Endothelial cell of umbilical vein (primary cell): ENCODE measurements around the gene NHS. TPM values are rescaled to one million over a fixed set of nuclear protein-coding genes. Genes with fewer than 3 reads are reported as not detected.

Experiments used
- BruUV-seq: library from RNA; stranded (reverse); fragments of 400-500 nt; replicated peaks from 2 replicates; lab custom pipeline; 2021; lab: Mats Ljungman, UMichigan
- CTCF ChIA-PET: fragments of 300-600, 350-600 bp; sonication (Branson Sonifier 250); formaldehyde crosslinking; loops from one replicate; lab custom pipeline; 2021; ENCODE audit warnings: antibody characterized with exemption, inconsistent platforms; lab: Charles Lee
- POLR2A ChIA-PET: fragments of 300-600, 350-600 bp; sonication (Branson Sonifier 250); formaldehyde crosslinking; loops from one replicate; lab custom pipeline; 2021; ENCODE audit warnings: antibody characterized with exemption, inconsistent platforms; lab: Charles Lee
- DNase-seq: peaks from one replicate; pipeline ENCODE4 v3.0.0-alpha.2; 2011; ENCODE audit warnings: low read depth, low spot score
- FAIRE-seq: peaks from 2 replicates; lab custom pipeline; 2011; peaks lifted over from hg19 to GRCh38; lab: Jason Lieb, UNC
- H2AFZ ChIP-seq: 2 replicates; pipeline ENCODE4 v1.6.0; 2012; ENCODE audit warnings: low read depth, low read length, control low read depth, inconsistent platforms
- H3K27ac ChIP-seq: 2 replicates; pipeline ENCODE4 v1.5.1; 2011; ENCODE audit warnings: low read depth, mild to moderate bottlenecking, control low read depth, low read length, moderate library complexity; ENCODE audit not compliant: insufficient read depth
- H3K27me3 ChIP-seq, 2 experiments: 2 replicates each; pipeline versions ENCODE4 v1.6.0 to v1.6.1; 2011; ENCODE audit warnings: low read length in 2 of 2, mixed read lengths in 1 of 2; ENCODE audit not compliant: control insufficient read depth in 2 of 2, insufficient read depth in 2 of 2
- H3K36me3 ChIP-seq, 2 experiments: 2 replicates in 1 of 2; 3 replicates in 1 of 2; pipeline ENCODE4 v1.5.1; 2011; ENCODE audit warnings: low read length in 2 of 2, mild to moderate bottlenecking in 1 of 2, moderate library complexity in 1 of 2; ENCODE audit not compliant: control insufficient read depth in 2 of 2, insufficient read depth in 2 of 2; ENCODE audit errors: extremely low read depth in 1 of 2
- H3K4me1 ChIP-seq: 3 replicates; pipeline ENCODE4 v1.5.1; 2011; ENCODE audit warnings: mild to moderate bottlenecking, low read length; ENCODE audit not compliant: control insufficient read depth, insufficient read depth; ENCODE audit errors: extremely low read depth
- H3K4me2 ChIP-seq: 2 replicates; pipeline ENCODE4 v1.6.1; 2011; ENCODE audit warnings: low read length, control low read depth, mixed read lengths; ENCODE audit not compliant: insufficient read depth
- H3K4me3 ChIP-seq, 3 experiments: fragments of 200-600 bp in 1 of 3; sonication (generic), shearing (Covaris generic) in 1 of 3; replicated peaks in 1 of 3; 2 replicates each; pipeline ENCODE4 v1.5.1; 2011 to 2016; ENCODE audit warnings: control low read depth in 3 of 3, low read length in 3 of 3, mild to moderate bottlenecking in 2 of 3, inconsistent platforms in 1 of 3, low read depth in 1 of 3, moderate library complexity in 1 of 3; ENCODE audit not compliant: insufficient read depth in 1 of 3
- H3K79me2 ChIP-seq: 2 replicates; pipeline ENCODE4 v1.6.0; 2012; ENCODE audit warnings: low read length, inconsistent platforms; ENCODE audit not compliant: control insufficient read depth, insufficient read depth
- H3K9ac ChIP-seq: replicated peaks from 2 replicates; pipeline ENCODE3; 2011; ENCODE audit warnings: low read length, control low read depth; ENCODE audit not compliant: insufficient read depth; ENCODE audit errors: extremely low read depth
- H3K9me1 ChIP-seq: replicated peaks from 3 replicates; pipeline ENCODE4 v1.6.0; 2011; ENCODE audit warnings: mild to moderate bottlenecking, low read length; ENCODE audit not compliant: control insufficient read depth, insufficient read depth; ENCODE audit errors: extremely low read depth
- H3K9me3 ChIP-seq: replicated peaks from 2 replicates; pipeline ENCODE4 v1.5.1; 2012; ENCODE audit warnings: low read length, inconsistent platforms; ENCODE audit not compliant: control insufficient read depth, insufficient read depth
- H4K20me1 ChIP-seq: replicated peaks from 2 replicates; pipeline ENCODE3; 2011; ENCODE audit warnings: mild to moderate bottlenecking, low read length; ENCODE audit not compliant: control insufficient read depth, insufficient read depth; ENCODE audit errors: extremely low read depth
- EZH2 ChIP-seq: IDR thresholded peaks from 2 replicates; pipeline ENCODE4 v1.6.1; 2012; ENCODE audit warnings: borderline replicate concordance, low read depth, mild to moderate bottlenecking, moderate library complexity, low read length, inconsistent platforms; ENCODE audit not compliant: severe bottlenecking
- FOS ChIP-seq: IDR thresholded peaks from 2 replicates; pipeline ENCODE4 v1.6.1; 2011; ENCODE audit warnings: mild to moderate bottlenecking, low read length, moderate library complexity, borderline replicate concordance; ENCODE audit not compliant: insufficient read depth
- GATA2 ChIP-seq: IDR thresholded peaks from 2 replicates; pipeline ENCODE4 v1.7.0; 2011; ENCODE audit warnings: low read depth, mild to moderate bottlenecking, moderate library complexity, mixed read lengths, low read length; ENCODE audit not compliant: insufficient read length, insufficient read depth
- JUN ChIP-seq: IDR thresholded peaks from 2 replicates; pipeline ENCODE4 v1.6.1; 2011; ENCODE audit warnings: borderline replicate concordance, low read depth; ENCODE audit not compliant: insufficient read length, insufficient read depth
- MAX ChIP-seq: IDR thresholded peaks from 2 replicates; pipeline ENCODE4 v1.6.1; 2011; ENCODE audit not compliant: insufficient read depth, insufficient read length
- MYC ChIP-seq: IDR thresholded peaks from one replicate; pipeline ENCODE4 v1.6.1; 2011; ENCODE audit warnings: mild to moderate bottlenecking, low read depth, low read length
- POLR2A ChIP-seq: IDR thresholded peaks from 2 replicates; pipeline ENCODE4 v1.6.1; 2012; ENCODE audit warnings: low read depth, mild to moderate bottlenecking, control low read depth, low read length
- POLR2AphosphoS5 ChIP-seq: IDR thresholded peaks from 2 replicates; pipeline ENCODE4 v1.6.1; 2012; ENCODE audit warnings: low read depth, mild to moderate bottlenecking, control low read depth, low read length, moderate library complexity; ENCODE audit not compliant: insufficient read depth
- dilution Hi-C: fragments of 300-500 bp; cut with MboI; formaldehyde crosslinking; loops from one replicate; pipeline ENCODE4 v1.15.0; 2019; ENCODE audit warnings: low sequenced_read_pairs; ENCODE audit not compliant: extremely low pct_ligation_motif_present
- intact Hi-C: fragments of 100-400 bp; cut with micrococcal nuclease; formaldehyde crosslinking; loops from one replicate; pipeline ENCODE4 v1.10.0; 2022
- polyA plus RNA-seq, 4 experiments: library from polyadenylated mRNA; depleted of rRNA in 3 of 4; stranded (reverse) in 3 of 4; unstranded in 1 of 4; fragments of >200 nt; gene quantifications; 2 replicates each; pipeline versions ENCODE4 v1.2.1 to v1.2.3, GENCODE V29; 2011 to 2012; ENCODE audit warnings: missing spikeins in 1 of 4
- total RNA-seq: library from RNA; stranded (reverse); gene quantifications from 2 replicates; pipeline ENCODE4 v1.2.3, GENCODE V29; 2021
- TF ChIP-seq, protein P1 (sequence below), 2 donors: IDR thresholded peaks; 1 replicate in 1 of 2; 2 replicates in 1 of 2; pipeline ENCODE4 v1.5.1; 2011; ENCODE audit warnings: low read length in 2 of 2, mild to moderate bottlenecking in 2 of 2, moderate library complexity in 2 of 2, control low read depth in 1 of 2, inconsistent platforms in 1 of 2, low read depth in 1 of 2; ENCODE audit not compliant: insufficient read depth in 1 of 2; ENCODE audit errors: extremely low read depth in 1 of 2

The NHS gene
- total and polyA plus RNA-seq, 2 donors (not counting 3 experiments of a cell fraction or from before 2014, with no cell fraction given), result 0.07 to 0.46 TPM

DNA sequence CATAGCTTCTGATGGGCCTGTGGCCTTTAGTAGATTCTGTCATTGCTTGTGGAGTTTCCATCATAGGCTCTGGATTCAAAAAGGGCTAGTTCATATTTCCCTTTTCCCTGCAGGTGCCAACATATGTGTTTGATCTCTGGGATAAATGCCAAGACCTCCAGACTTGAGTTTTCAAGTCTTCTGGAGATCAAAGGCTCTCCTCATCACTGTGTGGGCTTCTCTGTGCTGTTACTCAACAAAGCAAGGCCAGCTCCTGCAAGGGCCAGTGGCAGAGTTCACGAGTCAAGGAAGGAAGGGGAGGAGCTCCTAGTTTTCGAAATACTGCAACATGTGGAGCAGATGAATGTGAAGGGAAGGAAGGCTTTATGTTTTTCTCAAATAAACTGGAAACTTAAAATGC lies 299.6 kb downstream of the NHS start:
- TF ChIP-seq POLR2AphosphoS5 (no peak), MAX (no peak), JUN (no peak), FOS (no peak), GATA2 (no peak), EZH2 (no peak), POLR2A (no peak), MYC (no peak)
- TF ChIP-seq, protein P1, sequence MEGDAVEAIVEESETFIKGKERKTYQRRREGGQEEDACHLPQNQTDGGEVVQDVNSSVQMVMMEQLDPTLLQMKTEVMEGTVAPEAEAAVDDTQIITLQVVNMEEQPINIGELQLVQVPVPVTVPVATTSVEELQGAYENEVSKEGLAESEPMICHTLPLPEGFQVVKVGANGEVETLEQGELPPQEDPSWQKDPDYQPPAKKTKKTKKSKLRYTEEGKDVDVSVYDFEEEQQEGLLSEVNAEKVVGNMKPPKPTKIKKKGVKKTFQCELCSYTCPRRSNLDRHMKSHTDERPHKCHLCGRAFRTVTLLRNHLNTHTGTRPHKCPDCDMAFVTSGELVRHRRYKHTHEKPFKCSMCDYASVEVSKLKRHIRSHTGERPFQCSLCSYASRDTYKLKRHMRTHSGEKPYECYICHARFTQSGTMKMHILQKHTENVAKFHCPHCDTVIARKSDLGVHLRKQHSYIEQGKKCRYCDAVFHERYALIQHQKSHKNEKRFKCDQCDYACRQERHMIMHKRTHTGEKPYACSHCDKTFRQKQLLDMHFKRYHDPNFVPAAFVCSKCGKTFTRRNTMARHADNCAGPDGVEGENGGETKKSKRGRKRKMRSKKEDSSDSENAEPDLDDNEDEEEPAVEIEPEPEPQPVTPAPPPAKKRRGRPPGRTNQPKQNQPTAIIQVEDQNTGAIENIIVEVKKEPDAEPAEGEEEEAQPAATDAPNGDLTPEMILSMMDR (IDR thresholded peaks at IDR 0.05; ENCODE audit: extremely low read depth in 1 of 2, insufficient read depth in 1 of 2, low read depth in 1 of 2, low read length in 2 of 2), result no peak
- peak; percentile 31 for DNase-seq
- BruUV-seq, result no TSS peak

More for the DNA sequence above, 299.6 kb downstream of the NHS start:
- dilution Hi-C loops (no loop called here), intact Hi-C loops (no loop called here)
- FAIRE-seq, result no peak
- H3K9me1 ChIP-seq, result no peaks in the 10 kb centered on the region
- H2AFZ ChIP-seq, result no peak overlapping the region
- H3K36me3 ChIP-seq, result no peaks in the 10 kb centered on the region
- H3K9me3 ChIP-seq, result no peaks in the 10 kb centered on the region
- ChIA-PET POLR2A (no interaction called here), CTCF (no interaction called here)
- H3K79me2 ChIP-seq, result no peaks in the 10 kb centered on the region
- no peak overlapping the region for H3K4me3 ChIP-seq
- no peaks in the 10 kb centered on the region for H4K20me1 ChIP-seq
- H3K4me1 ChIP-seq, result no peaks in the 10 kb centered on the region
- no peaks in the 10 kb centered on the region for H3K27me3 ChIP-seq
- no peak overlapping the region for H3K4me2 ChIP-seq
- H3K27ac ChIP-seq, result no peak overlapping the region
- no peak overlapping the region for H3K9ac ChIP-seq
